Sigmoid colon (tissue), 7 donors: ENCODE measurements around the gene SIDT2. TPM values are rescaled to one million over a fixed set of nuclear protein-coding genes. Genes with fewer than 3 reads are reported as not detected.
"Not testable (repeated sequence)": the region's sequence is repeated elsewhere in the genome, so short reads cannot be mapped to it uniquely, and the experiment has no call there.

Experiments used
- DNase-seq: peaks from one replicate; pipeline ENCODE4 v3.0.0-alpha.2; 2019
- H3K27ac ChIP-seq, 4 donors: fragments of 200-600 bp; sonication (generic); one replicate each; pipeline ENCODE4 v1.5.1; 2016 to 2019; ENCODE audit warnings: mild to moderate bottlenecking in 1 of 4
- H3K27me3 ChIP-seq, 3 donors: fragments of 200-600 bp; sonication (generic); one replicate each; pipeline ENCODE4 v1.5.1; 2019; ENCODE audit warnings: mild to moderate bottlenecking in 1 of 3
- H3K36me3 ChIP-seq, 4 donors: fragments of 200-600 bp; sonication (generic); one replicate each; pipeline ENCODE4 v1.5.1; 2016 to 2019
- H3K4me1 ChIP-seq, 4 donors: fragments of 200-600 bp; sonication (generic); one replicate each; pipeline ENCODE4 v1.5.1; 2017 to 2019
- H3K4me3 ChIP-seq, 4 donors: fragments of 200-600 bp; sonication (generic); one replicate each; pipeline ENCODE4 v1.5.1; 2017 to 2019; ENCODE audit warnings: mild to moderate bottlenecking in 2 of 4, moderate library complexity in 1 of 4
- H3K9me3 ChIP-seq, 4 donors: fragments of 200-600 bp in 3 of 4; sonication (generic) in 3 of 4; one replicate each; pipeline versions ENCODE4 v1.5.1 to v1.6.1; 2013 to 2019
- CTCF ChIP-seq, 4 experiments: fragments of 450-650 bp in 3 of 4; fragments of 200-600 bp in 1 of 4; IDR thresholded peaks; one replicate each; pipeline ENCODE4 v1.5.1; 2016 to 2019; ENCODE audit warnings: antibody characterized with exemption in 4 of 4, mild to moderate bottlenecking in 3 of 4, moderate library complexity in 2 of 4
- EP300 ChIP-seq, 4 donors: sonication (generic); formaldehyde crosslinking; IDR thresholded peaks; one replicate each; pipeline ENCODE4 v1.6.1; 2017; ENCODE audit warnings: antibody characterized with exemption in 4 of 4
- POLR2A ChIP-seq, 2 donors: fragments of 450-650 bp; IDR thresholded peaks; one replicate each; pipeline ENCODE4 v1.6.1; 2016; ENCODE audit warnings: antibody characterized with exemption in 2 of 2, mild to moderate bottlenecking in 2 of 2, moderate library complexity in 2 of 2
- POLR2AphosphoS5 ChIP-seq, 4 donors: sonication (generic); formaldehyde crosslinking; IDR thresholded peaks; one replicate each; pipeline ENCODE4 v1.6.1; 2017; ENCODE audit warnings: antibody characterized with exemption in 4 of 4
- WGBS, 2 donors: extraction: QIAGEN DNeasy Blood & Tissue Kit; methylation state at CpG; one replicate each; pipeline ENCODE4 v1.1.7; 2013; 5-methylcytosine and 5-hydroxymethylcytosine counted together
- intact Hi-C: fragments of 100-400 bp; cut with DNase I; formaldehyde crosslinking; loops from one replicate; pipeline ENCODE4 v1.15.1; 2023
- polyA plus RNA-seq, 3 donors: library from polyadenylated mRNA; stranded (reverse); fragments of 200-250 nt; gene quantifications; one replicate each; pipeline ENCODE4 v1.2.3, GENCODE V29; 2013
- total RNA-seq, 4 donors: library from RNA; depleted of rRNA; stranded (reverse); fragments of >200 nt; gene quantifications; one replicate each; pipeline ENCODE4 v1.1.0, GENCODE V29; 2016
- donor health status: healthy with polysubstance abuse.
- donor health status: Bipolar disorder and iron deficiency.
- donor health status: healthy.

Gene SIDT2
- total and polyA plus RNA-seq, 7 donors = 7.6 to 50.7 (median 22.1) TPM

- 92 to 94% methylated on average over 22 of the region's 22 CpGs for WGBS, 2 donors
- TF ChIP-seq POLR2A (IDR thresholded peaks at IDR 0.05) (no peak), POLR2AphosphoS5 (IDR thresholded peaks at IDR 0.05) (no peak), EP300 (IDR thresholded peaks at IDR 0.05) (no peak), CTCF (IDR thresholded peaks at IDR 0.05) (no peak)
- Histone ChIP-seq H3K9me3 (no peaks in the 10 kb centered on the region), H3K27ac (peak overlapping the region in 3 of 4 donors; percentile 7 to 48 (median 10)), H3K4me3 (no peak overlapping the region), H3K4me1 (peaks cover 0 to 41% (median 32%) of the 10 kb centered on the region in 4 donors), H3K27me3 (no peaks in the 10 kb centered on the region), H3K36me3 (peaks cover 9 to 50% (median 17%) of the 10 kb centered on the region in 4 donors)
- DNase-seq = peak; percentile 63
- intact Hi-C loops = loop anchor here (2.0 kb wide), 2 partner anchors 15 to 45 kb away; no protein-coding TSS in a partner anchor
Observed at GRCh38 chr11:117181586-117182550, 3.3 kb downstream of the SIDT2 start.

GRCh38 chr11:117182551-117182935, 4.0 kb downstream of the SIDT2 start:
- Histone ChIP-seq H3K27ac (no peak overlapping the region), H3K36me3 (peaks cover 13 to 56% (median 20%) of the 10 kb centered on the region in 4 donors), H3K4me3 (no peak overlapping the region), H3K27me3 (no peaks in the 10 kb centered on the region), H3K9me3 (no peaks in the 10 kb centered on the region), H3K4me1 (peaks cover 0 to 41% (median 31%) of the 10 kb centered on the region in 4 donors)
- peak; percentile 61 for DNase-seq
- 93 to 97% methylated on average over 10 of the region's 10 CpGs for WGBS, 2 donors
- intact Hi-C loops = no loop called here
- TF ChIP-seq CTCF (IDR thresholded peaks at IDR 0.05) (no peak), POLR2A (IDR thresholded peaks at IDR 0.05) (no peak), EP300 (IDR thresholded peaks at IDR 0.05) (no peak), POLR2AphosphoS5 (IDR thresholded peaks at IDR 0.05) (no peak)

- WGBS, 2 donors = 91 to 95% methylated on average over 13 of the region's 13 CpGs
- H3K4me3 ChIP-seq, H3K27ac ChIP-seq, intact Hi-C loops, H3K27me3 ChIP-seq, H3K9me3 ChIP-seq: not testable (repeated sequence)
- DNase-seq = peak; percentile 42
- peaks cover 0 to 34% (median 25%) of the 10 kb centered on the region in 4 donors for H3K4me1 ChIP-seq
- peaks cover 16 to 62% (median 25%) of the 10 kb centered on the region in 4 donors for H3K36me3 ChIP-seq
Observed at GRCh38 chr11:117183178-117183577, 4.6 kb downstream of the SIDT2 start.

GRCh38 chr11:117183724-117184349, 5.3 kb downstream of the SIDT2 start:
- TF ChIP-seq POLR2A (IDR thresholded peaks at IDR 0.05) (no peak), CTCF (IDR thresholded peaks at IDR 0.05) (no peak), POLR2AphosphoS5 (IDR thresholded peaks at IDR 0.05) (no peak)
- Histone ChIP-seq H3K36me3 (peaks cover 23 to 69% (median 28%) of the 10 kb centered on the region in 4 donors), H3K9me3 (no peaks in the 10 kb centered on the region), H3K4me1 (peaks cover 0 to 32% (median 23%) of the 10 kb centered on the region in 4 donors), H3K27ac (no peak overlapping the region), H3K4me3 (no peak overlapping the region), H3K27me3 (no peaks in the 10 kb centered on the region)
- whole genome bisulfite sequencing, 2 donors = 47 to 82% methylated on average over 11 of the region's 11 CpGs
- intact Hi-C loops = no loop called here
- DNase-seq = peak; percentile 47
